HepG2 (cell line): ENCODE results near the gene PLCD4. TPM values are rescaled to one million over a fixed set of nuclear protein-coding genes. Genes with fewer than 3 reads are reported as not detected.
A peak's percentile ranks its signal among the peaks of the same experiment; 100 is the strongest.

ENCODE experiments used
- KDM2A ChIP-seq: sonication (generic); formaldehyde crosslinking; IDR thresholded peaks from 2 replicates; pipeline ENCODE4 v1.4.0; 2020; ENCODE audit warnings: low read depth, missing genetic modification reagents, borderline replicate concordance
- PITX1 ChIP-seq: sonication (generic); formaldehyde crosslinking; IDR thresholded peaks from 2 replicates; pipeline ENCODE4 v1.5.1; 2020; ENCODE audit warnings: mild to moderate bottlenecking, missing genetic modification reagents
- POLR2AphosphoS2 ChIP-seq: IDR thresholded peaks from 2 replicates; pipeline ENCODE4 v1.6.1; 2011; ENCODE audit warnings: low read depth, low read length, improper control_type of control experiment
- YEATS4 ChIP-seq: sonication (generic); formaldehyde crosslinking; IDR thresholded peaks from 2 replicates; pipeline ENCODE4 v1.4.0; 2020; ENCODE audit warnings: missing genetic modification reagents, borderline replicate concordance
- ZNF441 ChIP-seq: sonication (generic); formaldehyde crosslinking; IDR thresholded peaks from 2 replicates; pipeline ENCODE4 v1.7.0; 2021; ENCODE audit warnings: missing genetic modification reagents, borderline replicate concordance
- polyA plus RNA-seq, 8 experiments: library from polyadenylated mRNA; depleted of rRNA in 3 of 8; stranded (reverse) in 7 of 8; unstranded in 1 of 8; fragments of >200 nt; fragmentation: Illumina TruSeq in 4 of 8; extraction: Trizol in 4 of 8; gene quantifications; 2 replicates each; pipeline versions ENCODE4 v1.2.1 to v1.2.3, GENCODE V29; 2011 to 2016; ENCODE audit warnings: low read depth in 4 of 8, missing spikeins in 1 of 8, mixed read lengths in 1 of 8; ENCODE audit not compliant: insufficient read depth in 1 of 8
- total RNA-seq, 5 experiments: library from RNA; depleted of rRNA; stranded (reverse); fragments of >200 nt; fragmentation: Illumina TruSeq; extraction: Trizol; gene quantifications; 2 replicates each; pipeline ENCODE4 v1.2.3, GENCODE V29; 2016; ENCODE audit warnings: low read depth in 1 of 5
- TF ChIP-seq, protein P1 (sequence below): sonication (generic); formaldehyde crosslinking; IDR thresholded peaks from 2 replicates; pipeline ENCODE4 v1.9.0; 2021; ENCODE audit warnings: missing genetic modification reagents, borderline replicate concordance
- TF ChIP-seq, protein P2 (sequence below): sonication (generic); formaldehyde crosslinking; IDR thresholded peaks from 2 replicates; pipeline ENCODE4 v1.4.0; 2020; ENCODE audit warnings: mild to moderate bottlenecking, missing genetic modification reagents
- TF ChIP-seq, protein P3 (sequence below): sonication (generic); formaldehyde crosslinking; IDR thresholded peaks from 2 replicates; pipeline ENCODE4 v1.9.0; 2021; ENCODE audit warnings: missing genetic modification reagents, borderline replicate concordance
- TF ChIP-seq, protein P4 (sequence below): sonication (generic); formaldehyde crosslinking; IDR thresholded peaks from 2 replicates; pipeline ENCODE4 v1.4.0; 2020; ENCODE audit warnings: missing genetic modification reagents
- TF ChIP-seq, protein P5 (sequence below), 2 experiments: sonication (generic) in 1 of 2; formaldehyde crosslinking in 1 of 2; IDR thresholded peaks; 2 replicates each; pipeline versions ENCODE4 v1.6.1 to v1.9.0; 2014 to 2022; ENCODE audit warnings: antibody characterized with exemption in 1 of 2, borderline replicate concordance in 1 of 2, inconsistent platforms in 1 of 2, low read depth in 1 of 2, missing genetic modification reagents in 1 of 2

PLCD4 gene
- total and polyA plus RNA-seq, 2 of the 13 experiments (the other 11 are each of a cell fraction or from before 2014, with no cell fraction given), result 0.26 TPM; not detected in 1

DNA sequence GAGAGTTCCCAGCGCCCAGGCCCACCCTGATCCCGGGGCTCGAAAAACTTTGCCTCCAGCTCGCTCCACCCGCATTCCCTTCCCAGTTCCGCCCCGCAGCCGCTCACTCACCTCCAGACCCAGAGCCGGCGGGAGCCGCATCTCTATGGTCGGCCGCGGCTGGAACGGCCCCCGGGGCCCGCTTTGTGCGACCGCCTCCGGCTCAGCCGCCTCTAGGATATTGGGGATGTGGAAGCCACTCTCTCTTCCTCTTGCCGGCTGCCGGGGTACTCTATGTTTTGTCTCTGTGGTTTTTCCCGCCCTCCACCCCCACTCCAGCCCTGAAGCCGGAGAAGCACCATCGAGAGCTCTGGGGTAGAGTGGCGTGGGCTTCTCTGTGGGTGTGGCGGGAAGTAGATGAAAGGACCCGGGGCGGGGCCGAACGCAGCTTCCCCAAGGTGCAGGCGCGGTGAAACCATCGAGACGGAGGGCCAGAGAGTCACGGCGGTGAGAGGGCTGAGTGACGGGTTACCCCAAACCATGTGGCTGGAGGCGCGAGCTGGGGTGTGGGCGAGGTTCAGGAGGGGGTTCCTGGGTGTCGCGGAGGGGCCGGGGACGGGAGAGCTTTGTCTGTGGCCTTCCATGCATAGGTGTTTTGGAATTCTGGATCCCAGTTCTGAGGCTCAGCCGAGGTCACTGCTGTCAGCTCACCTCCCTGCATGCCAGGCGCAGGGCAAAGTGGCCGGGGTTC is 51.7 kb downstream of the PLCD4 start, which contains the start of the genes BCS1L and ZNF142 (continued):
- TF ChIP-seq, protein P1, sequence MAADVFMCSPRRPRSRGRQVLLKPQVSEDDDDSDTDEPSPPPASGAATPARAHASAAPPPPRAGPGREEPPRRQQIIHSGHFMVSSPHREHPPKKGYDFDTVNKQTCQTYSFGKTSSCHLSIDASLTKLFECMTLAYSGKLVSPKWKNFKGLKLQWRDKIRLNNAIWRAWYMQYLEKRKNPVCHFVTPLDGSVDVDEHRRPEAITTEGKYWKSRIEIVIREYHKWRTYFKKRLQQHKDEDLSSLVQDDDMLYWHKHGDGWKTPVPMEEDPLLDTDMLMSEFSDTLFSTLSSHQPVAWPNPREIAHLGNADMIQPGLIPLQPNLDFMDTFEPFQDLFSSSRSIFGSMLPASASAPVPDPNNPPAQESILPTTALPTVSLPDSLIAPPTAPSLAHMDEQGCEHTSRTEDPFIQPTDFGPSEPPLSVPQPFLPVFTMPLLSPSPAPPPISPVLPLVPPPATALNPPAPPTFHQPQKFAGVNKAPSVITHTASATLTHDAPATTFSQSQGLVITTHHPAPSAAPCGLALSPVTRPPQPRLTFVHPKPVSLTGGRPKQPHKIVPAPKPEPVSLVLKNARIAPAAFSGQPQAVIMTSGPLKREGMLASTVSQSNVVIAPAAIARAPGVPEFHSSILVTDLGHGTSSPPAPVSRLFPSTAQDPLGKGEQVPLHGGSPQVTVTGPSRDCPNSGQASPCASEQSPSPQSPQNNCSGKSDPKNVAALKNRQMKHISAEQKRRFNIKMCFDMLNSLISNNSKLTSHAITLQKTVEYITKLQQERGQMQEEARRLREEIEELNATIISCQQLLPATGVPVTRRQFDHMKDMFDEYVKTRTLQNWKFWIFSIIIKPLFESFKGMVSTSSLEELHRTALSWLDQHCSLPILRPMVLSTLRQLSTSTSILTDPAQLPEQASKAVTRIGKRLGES (CRISPR knock-in tag), result no peak
- TF ChIP-seq POLR2AphosphoS2, result no peak
- no peak for TF ChIP-seq ZNF441 (CRISPR knock-in tag)
- TF ChIP-seq, protein P2, sequence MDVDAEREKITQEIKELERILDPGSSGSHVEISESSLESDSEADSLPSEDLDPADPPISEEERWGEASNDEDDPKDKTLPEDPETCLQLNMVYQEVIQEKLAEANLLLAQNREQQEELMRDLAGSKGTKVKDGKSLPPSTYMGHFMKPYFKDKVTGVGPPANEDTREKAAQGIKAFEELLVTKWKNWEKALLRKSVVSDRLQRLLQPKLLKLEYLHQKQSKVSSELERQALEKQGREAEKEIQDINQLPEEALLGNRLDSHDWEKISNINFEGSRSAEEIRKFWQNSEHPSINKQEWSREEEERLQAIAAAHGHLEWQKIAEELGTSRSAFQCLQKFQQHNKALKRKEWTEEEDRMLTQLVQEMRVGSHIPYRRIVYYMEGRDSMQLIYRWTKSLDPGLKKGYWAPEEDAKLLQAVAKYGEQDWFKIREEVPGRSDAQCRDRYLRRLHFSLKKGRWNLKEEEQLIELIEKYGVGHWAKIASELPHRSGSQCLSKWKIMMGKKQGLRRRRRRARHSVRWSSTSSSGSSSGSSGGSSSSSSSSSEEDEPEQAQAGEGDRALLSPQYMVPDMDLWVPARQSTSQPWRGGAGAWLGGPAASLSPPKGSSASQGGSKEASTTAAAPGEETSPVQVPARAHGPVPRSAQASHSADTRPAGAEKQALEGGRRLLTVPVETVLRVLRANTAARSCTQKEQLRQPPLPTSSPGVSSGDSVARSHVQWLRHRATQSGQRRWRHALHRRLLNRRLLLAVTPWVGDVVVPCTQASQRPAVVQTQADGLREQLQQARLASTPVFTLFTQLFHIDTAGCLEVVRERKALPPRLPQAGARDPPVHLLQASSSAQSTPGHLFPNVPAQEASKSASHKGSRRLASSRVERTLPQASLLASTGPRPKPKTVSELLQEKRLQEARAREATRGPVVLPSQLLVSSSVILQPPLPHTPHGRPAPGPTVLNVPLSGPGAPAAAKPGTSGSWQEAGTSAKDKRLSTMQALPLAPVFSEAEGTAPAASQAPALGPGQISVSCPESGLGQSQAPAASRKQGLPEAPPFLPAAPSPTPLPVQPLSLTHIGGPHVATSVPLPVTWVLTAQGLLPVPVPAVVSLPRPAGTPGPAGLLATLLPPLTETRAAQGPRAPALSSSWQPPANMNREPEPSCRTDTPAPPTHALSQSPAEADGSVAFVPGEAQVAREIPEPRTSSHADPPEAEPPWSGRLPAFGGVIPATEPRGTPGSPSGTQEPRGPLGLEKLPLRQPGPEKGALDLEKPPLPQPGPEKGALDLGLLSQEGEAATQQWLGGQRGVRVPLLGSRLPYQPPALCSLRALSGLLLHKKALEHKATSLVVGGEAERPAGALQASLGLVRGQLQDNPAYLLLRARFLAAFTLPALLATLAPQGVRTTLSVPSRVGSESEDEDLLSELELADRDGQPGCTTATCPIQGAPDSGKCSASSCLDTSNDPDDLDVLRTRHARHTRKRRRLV (CRISPR knock-in tag), result peak; percentile 93; the same call in 1 of the 2 replicates
- TF ChIP-seq, protein P3, sequence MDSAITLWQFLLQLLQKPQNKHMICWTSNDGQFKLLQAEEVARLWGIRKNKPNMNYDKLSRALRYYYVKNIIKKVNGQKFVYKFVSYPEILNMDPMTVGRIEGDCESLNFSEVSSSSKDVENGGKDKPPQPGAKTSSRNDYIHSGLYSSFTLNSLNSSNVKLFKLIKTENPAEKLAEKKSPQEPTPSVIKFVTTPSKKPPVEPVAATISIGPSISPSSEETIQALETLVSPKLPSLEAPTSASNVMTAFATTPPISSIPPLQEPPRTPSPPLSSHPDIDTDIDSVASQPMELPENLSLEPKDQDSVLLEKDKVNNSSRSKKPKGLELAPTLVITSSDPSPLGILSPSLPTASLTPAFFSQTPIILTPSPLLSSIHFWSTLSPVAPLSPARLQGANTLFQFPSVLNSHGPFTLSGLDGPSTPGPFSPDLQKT (CRISPR knock-in tag), result no peak
- peak; percentile 82 for TF ChIP-seq KDM2A (CRISPR knock-in tag)
- peak; percentile 91 for TF ChIP-seq YEATS4 (CRISPR knock-in tag)
- peak; percentile 29 for TF ChIP-seq PITX1 (CRISPR knock-in tag)
- TF ChIP-seq, protein P4, sequence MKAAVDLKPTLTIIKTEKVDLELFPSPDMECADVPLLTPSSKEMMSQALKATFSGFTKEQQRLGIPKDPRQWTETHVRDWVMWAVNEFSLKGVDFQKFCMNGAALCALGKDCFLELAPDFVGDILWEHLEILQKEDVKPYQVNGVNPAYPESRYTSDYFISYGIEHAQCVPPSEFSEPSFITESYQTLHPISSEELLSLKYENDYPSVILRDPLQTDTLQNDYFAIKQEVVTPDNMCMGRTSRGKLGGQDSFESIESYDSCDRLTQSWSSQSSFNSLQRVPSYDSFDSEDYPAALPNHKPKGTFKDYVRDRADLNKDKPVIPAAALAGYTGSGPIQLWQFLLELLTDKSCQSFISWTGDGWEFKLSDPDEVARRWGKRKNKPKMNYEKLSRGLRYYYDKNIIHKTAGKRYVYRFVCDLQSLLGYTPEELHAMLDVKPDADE (CRISPR knock-in tag), result no peak
- TF ChIP-seq, protein P5, sequence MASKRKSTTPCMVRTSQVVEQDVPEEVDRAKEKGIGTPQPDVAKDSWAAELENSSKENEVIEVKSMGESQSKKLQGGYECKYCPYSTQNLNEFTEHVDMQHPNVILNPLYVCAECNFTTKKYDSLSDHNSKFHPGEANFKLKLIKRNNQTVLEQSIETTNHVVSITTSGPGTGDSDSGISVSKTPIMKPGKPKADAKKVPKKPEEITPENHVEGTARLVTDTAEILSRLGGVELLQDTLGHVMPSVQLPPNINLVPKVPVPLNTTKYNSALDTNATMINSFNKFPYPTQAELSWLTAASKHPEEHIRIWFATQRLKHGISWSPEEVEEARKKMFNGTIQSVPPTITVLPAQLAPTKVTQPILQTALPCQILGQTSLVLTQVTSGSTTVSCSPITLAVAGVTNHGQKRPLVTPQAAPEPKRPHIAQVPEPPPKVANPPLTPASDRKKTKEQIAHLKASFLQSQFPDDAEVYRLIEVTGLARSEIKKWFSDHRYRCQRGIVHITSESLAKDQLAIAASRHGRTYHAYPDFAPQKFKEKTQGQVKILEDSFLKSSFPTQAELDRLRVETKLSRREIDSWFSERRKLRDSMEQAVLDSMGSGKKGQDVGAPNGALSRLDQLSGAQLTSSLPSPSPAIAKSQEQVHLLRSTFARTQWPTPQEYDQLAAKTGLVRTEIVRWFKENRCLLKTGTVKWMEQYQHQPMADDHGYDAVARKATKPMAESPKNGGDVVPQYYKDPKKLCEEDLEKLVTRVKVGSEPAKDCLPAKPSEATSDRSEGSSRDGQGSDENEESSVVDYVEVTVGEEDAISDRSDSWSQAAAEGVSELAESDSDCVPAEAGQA (IDR thresholded peaks at IDR 0.05; ENCODE audit: low read depth), result peak; percentile 39; the same call in 1 of the 2 replicates
- TF ChIP-seq, protein P5 (CRISPR knock-in tag; IDR thresholded peaks at IDR 0.05; ENCODE audit: borderline replicate concordance), result no peak
